ENCODE data around the gene CD226.
"Not testable (repeated sequence)": the region's sequence is repeated elsewhere in the genome, so short reads cannot be mapped to it uniquely, and the experiment has no call there.

The CD226 gene

GRCh38 chr18:69834980-69835379 lies 112.7 kb downstream of the CD226 start:
- H3K27ac ChIP-seq (ENCODE audit: low read depth, low read length); H3K36me3 ChIP-seq (ENCODE audit: control insufficient read depth in 1 of 2, insufficient read depth in 2 of 2, low read length in 2 of 2); H3K4me3 ChIP-seq (ENCODE audit: low read depth in 1 of 2, low read length in 2 of 2); H3K9ac ChIP-seq (ENCODE audit: low read depth in 1 of 2, low read length in 2 of 2); H3K4me1 ChIP-seq (ENCODE audit: control insufficient read depth in 1 of 2, insufficient read depth in 2 of 2, low read length in 2 of 2); H3K9me3 ChIP-seq (ENCODE audit: control insufficient read depth in 1 of 2, low read length in 2 of 2); H3K27me3 ChIP-seq (ENCODE audit: control insufficient read depth in 1 of 2, insufficient read depth in 2 of 2, low read length in 2 of 2): not testable (repeated sequence)

- H3K36me3 ChIP-seq (ENCODE audit: control insufficient read depth in 1 of 2, insufficient read depth in 2 of 2, low read length in 2 of 2): no peaks in the 10 kb centered on the region
- no peaks in the 10 kb centered on the region for H3K27me3 ChIP-seq (ENCODE audit: control insufficient read depth in 1 of 2, insufficient read depth in 2 of 2, low read length in 2 of 2)
- H3K4me1 ChIP-seq (ENCODE audit: control insufficient read depth in 1 of 2, insufficient read depth in 2 of 2, low read length in 2 of 2): no peaks in the 10 kb centered on the region
- no peak overlapping the region for H3K27ac ChIP-seq (ENCODE audit: low read depth, low read length)
- no peak overlapping the region for H3K9ac ChIP-seq (ENCODE audit: low read depth in 1 of 2, low read length in 2 of 2)
- H3K9me3 ChIP-seq (ENCODE audit: control insufficient read depth in 1 of 2, low read length in 2 of 2): no peaks in the 10 kb centered on the region
- H3K4me3 ChIP-seq (ENCODE audit: low read depth in 1 of 2, low read length in 2 of 2): no peak overlapping the region
Measured at GRCh38 chr18:69830189-69830588, 117.5 kb downstream of the CD226 start.

DNA sequence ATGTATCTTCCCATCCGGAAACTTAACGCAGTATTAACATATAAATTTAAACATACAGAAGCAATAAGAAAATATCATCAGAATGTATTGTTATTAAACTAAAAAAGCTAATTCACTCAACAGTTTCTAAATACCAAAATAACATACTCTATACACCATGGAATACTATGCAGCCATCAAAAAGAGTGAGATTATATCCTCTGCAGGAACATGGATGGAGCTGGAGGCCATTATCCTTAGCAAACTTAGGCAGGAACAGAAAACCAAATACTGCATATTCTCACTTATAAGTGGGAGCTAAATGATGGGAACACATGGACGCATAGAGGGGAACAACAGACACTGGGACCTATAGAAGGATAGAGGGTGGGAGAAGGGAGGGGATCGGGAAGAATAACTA lies 127.1 kb downstream of the CD226 start:
- H3K27me3 ChIP-seq (ENCODE audit: control insufficient read depth in 1 of 2, insufficient read depth in 2 of 2, low read length in 2 of 2): no peaks in the 10 kb centered on the region
- H3K4me1 ChIP-seq (ENCODE audit: control insufficient read depth in 1 of 2, insufficient read depth in 2 of 2, low read length in 2 of 2): no peaks in the 10 kb centered on the region
- H3K36me3 ChIP-seq (ENCODE audit: control insufficient read depth in 1 of 2, insufficient read depth in 2 of 2, low read length in 2 of 2): no peaks in the 10 kb centered on the region
- H3K27ac ChIP-seq (ENCODE audit: low read depth, low read length): no peak overlapping the region
- H3K9ac ChIP-seq (ENCODE audit: low read depth in 1 of 2, low read length in 2 of 2): no peak overlapping the region
- no peak overlapping the region for H3K4me3 ChIP-seq (ENCODE audit: low read depth in 1 of 2, low read length in 2 of 2)
- no peaks in the 10 kb centered on the region for H3K9me3 ChIP-seq (ENCODE audit: control insufficient read depth in 1 of 2, low read length in 2 of 2)

DNA sequence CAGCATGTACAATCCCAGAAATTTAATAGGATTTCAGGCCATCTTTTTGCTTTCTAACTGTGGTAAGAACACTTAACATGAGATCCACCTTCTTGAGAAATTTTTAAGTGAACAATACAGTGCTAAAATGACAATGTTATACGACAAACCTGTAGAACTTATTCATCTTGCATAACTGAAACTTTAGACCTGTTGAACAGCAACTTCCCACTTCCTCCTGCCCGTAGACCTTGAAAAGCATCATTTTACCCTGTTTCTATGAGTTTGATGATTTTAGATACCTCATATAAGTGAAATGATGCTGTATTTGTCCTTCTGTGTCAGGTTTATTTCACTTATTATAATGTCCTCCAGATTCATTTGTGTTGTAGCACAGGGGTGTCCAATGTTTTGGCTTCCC lies 128.2 kb downstream of the CD226 start:
- Histone ChIP-seq H3K36me3 (ENCODE audit: control insufficient read depth in 1 of 2, insufficient read depth in 2 of 2, low read length in 2 of 2) (no peaks in the 10 kb centered on the region), H3K27me3 (ENCODE audit: control insufficient read depth in 1 of 2, insufficient read depth in 2 of 2, low read length in 2 of 2) (no peaks in the 10 kb centered on the region), H3K9me3 (ENCODE audit: control insufficient read depth in 1 of 2, low read length in 2 of 2) (no peaks in the 10 kb centered on the region), H3K4me3 (ENCODE audit: low read depth in 1 of 2, low read length in 2 of 2) (no peak overlapping the region), H3K4me1 (ENCODE audit: control insufficient read depth in 1 of 2, insufficient read depth in 2 of 2, low read length in 2 of 2) (no peaks in the 10 kb centered on the region), H3K27ac (ENCODE audit: low read depth, low read length) (no peak overlapping the region), H3K9ac (ENCODE audit: low read depth in 1 of 2, low read length in 2 of 2) (no peak overlapping the region)

GRCh38 chr18:69817335-69817940 lies 130.2 kb downstream of the CD226 start:
- Histone ChIP-seq H3K27ac (ENCODE audit: low read depth, low read length) (no peak overlapping the region), H3K27me3 (ENCODE audit: control insufficient read depth in 1 of 2, insufficient read depth in 2 of 2, low read length in 2 of 2) (no peaks in the 10 kb centered on the region), H3K4me3 (ENCODE audit: low read depth in 1 of 2, low read length in 2 of 2) (no peak overlapping the region), H3K36me3 (ENCODE audit: control insufficient read depth in 1 of 2, insufficient read depth in 2 of 2, low read length in 2 of 2) (no peaks in the 10 kb centered on the region), H3K4me1 (ENCODE audit: control insufficient read depth in 1 of 2, insufficient read depth in 2 of 2, low read length in 2 of 2) (no peaks in the 10 kb centered on the region), H3K9me3 (ENCODE audit: control insufficient read depth in 1 of 2, low read length in 2 of 2) (no peaks in the 10 kb centered on the region), H3K9ac (ENCODE audit: low read depth in 1 of 2, low read length in 2 of 2) (no peak overlapping the region)

DNA sequence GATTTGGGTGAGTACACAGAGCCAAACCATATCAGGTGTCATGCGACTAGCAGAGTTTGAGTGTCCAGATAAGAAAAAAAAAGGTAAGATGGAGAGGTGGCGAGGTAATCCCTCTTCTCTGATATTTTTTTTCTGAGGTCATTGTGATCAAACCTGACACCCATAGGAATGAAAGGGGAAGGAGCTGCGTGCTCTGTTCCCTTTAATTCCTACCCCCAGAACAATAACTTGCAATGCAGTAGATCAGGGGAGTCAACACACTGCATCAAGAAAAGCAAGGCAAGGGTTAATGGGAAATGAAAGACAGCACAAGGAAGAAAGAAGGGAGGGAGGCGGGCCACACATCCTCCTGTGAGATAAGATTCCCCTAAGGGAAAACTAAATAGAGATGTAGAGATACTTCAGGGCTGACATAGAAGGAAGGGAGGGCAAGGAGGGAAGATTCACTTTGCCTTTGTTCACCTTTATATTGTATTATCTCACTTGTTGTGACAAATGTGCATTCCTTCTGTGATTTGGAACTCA lies 132.8 kb downstream of the CD226 start:
- no peaks in the 10 kb centered on the region for H3K36me3 ChIP-seq (ENCODE audit: control insufficient read depth in 1 of 2, insufficient read depth in 2 of 2, low read length in 2 of 2)
- no peaks in the 10 kb centered on the region for H3K27me3 ChIP-seq (ENCODE audit: control insufficient read depth in 1 of 2, insufficient read depth in 2 of 2, low read length in 2 of 2)
- H3K4me3 ChIP-seq (ENCODE audit: low read depth in 1 of 2, low read length in 2 of 2): no peak overlapping the region
- no peaks in the 10 kb centered on the region for H3K4me1 ChIP-seq (ENCODE audit: control insufficient read depth in 1 of 2, insufficient read depth in 2 of 2, low read length in 2 of 2)
- H3K27ac ChIP-seq (ENCODE audit: low read depth, low read length): no peak overlapping the region
- H3K9ac ChIP-seq (ENCODE audit: low read depth in 1 of 2, low read length in 2 of 2): no peak overlapping the region
- no peaks in the 10 kb centered on the region for H3K9me3 ChIP-seq (ENCODE audit: control insufficient read depth in 1 of 2, low read length in 2 of 2)

GRCh38 chr18:69813559-69813958 lies 134.1 kb downstream of the CD226 start:
- H3K36me3 ChIP-seq (ENCODE audit: control insufficient read depth in 1 of 2, insufficient read depth in 2 of 2, low read length in 2 of 2): no peaks in the 10 kb centered on the region
- H3K4me3 ChIP-seq (ENCODE audit: low read depth in 1 of 2, low read length in 2 of 2): no peak overlapping the region
- no peak overlapping the region for H3K9ac ChIP-seq (ENCODE audit: low read depth in 1 of 2, low read length in 2 of 2)
- no peaks in the 10 kb centered on the region for H3K4me1 ChIP-seq (ENCODE audit: control insufficient read depth in 1 of 2, insufficient read depth in 2 of 2, low read length in 2 of 2)
- H3K27ac ChIP-seq (ENCODE audit: low read depth, low read length): no peak overlapping the region
- H3K9me3 ChIP-seq (ENCODE audit: control insufficient read depth in 1 of 2, low read length in 2 of 2): no peaks in the 10 kb centered on the region
- H3K27me3 ChIP-seq (ENCODE audit: control insufficient read depth in 1 of 2, insufficient read depth in 2 of 2, low read length in 2 of 2): no peaks in the 10 kb centered on the region

- no peaks in the 10 kb centered on the region for H3K27me3 ChIP-seq (ENCODE audit: control insufficient read depth in 1 of 2, insufficient read depth in 2 of 2, low read length in 2 of 2)
Measured at GRCh38 chr18:69808399-69808798, 139.3 kb downstream of the CD226 start.

GRCh38 chr18:69804776-69805501 lies 142.7 kb downstream of the CD226 start:
- Histone ChIP-seq H3K36me3 (ENCODE audit: control insufficient read depth in 1 of 2, insufficient read depth in 2 of 2, low read length in 2 of 2) (no peaks in the 10 kb centered on the region), H3K9me3 (ENCODE audit: control insufficient read depth in 1 of 2, low read length in 2 of 2) (no peaks in the 10 kb centered on the region), H3K4me1 (ENCODE audit: control insufficient read depth in 1 of 2, insufficient read depth in 2 of 2, low read length in 2 of 2) (no peaks in the 10 kb centered on the region), H3K4me3 (ENCODE audit: low read depth in 1 of 2, low read length in 2 of 2) (no peak overlapping the region), H3K9ac (ENCODE audit: low read depth in 1 of 2, low read length in 2 of 2) (no peak overlapping the region), H3K27me3 (ENCODE audit: control insufficient read depth in 1 of 2, insufficient read depth in 2 of 2, low read length in 2 of 2) (no peaks in the 10 kb centered on the region), H3K27ac (ENCODE audit: low read depth, low read length) (no peak overlapping the region)

More at GRCh38 chr18:69808399-69808798, 139.3 kb downstream of the CD226 start:
- Histone ChIP-seq H3K27ac (ENCODE audit: low read depth, low read length) (no peak overlapping the region), H3K9ac (ENCODE audit: low read depth in 1 of 2, low read length in 2 of 2) (no peak overlapping the region), H3K4me3 (ENCODE audit: low read depth in 1 of 2, low read length in 2 of 2) (no peak overlapping the region), H3K9me3 (ENCODE audit: control insufficient read depth in 1 of 2, low read length in 2 of 2) (no peaks in the 10 kb centered on the region), H3K36me3 (ENCODE audit: control insufficient read depth in 1 of 2, insufficient read depth in 2 of 2, low read length in 2 of 2) (no peaks in the 10 kb centered on the region), H3K4me1 (ENCODE audit: control insufficient read depth in 1 of 2, insufficient read depth in 2 of 2, low read length in 2 of 2) (no peaks in the 10 kb centered on the region)
